GM18867 (cell line): ENCODE results near the gene GAS6.

Experiments
- ATAC-seq: cut with Tn5 transposase; IDR thresholded peaks from one replicate; pipeline ENCODE4 v1.9.1; 2021; ENCODE audit warnings: mild to moderate bottlenecking, moderate library complexity; ENCODE audit not compliant: unreplicated experiment

The GAS6 gene

GRCh38 chr13:113854238-113855011 is 9.5 kb downstream of the GAS6 start:
- no peak for ATAC-seq

- ATAC-seq: no peak
Observed at GRCh38 chr13:113853518-113854237, 10.2 kb downstream of the GAS6 start.

GRCh38 chr13:113852536-113853517 is 11.0 kb downstream of the GAS6 start:
- no peak for ATAC-seq

GRCh38 chr13:113851826-113852535 is 11.9 kb downstream of the GAS6 start:
- no peak for ATAC-seq

- ATAC-seq: no peak
Observed at GRCh38 chr13:113851480-113851803, 12.4 kb downstream of the GAS6 start.

GRCh38 chr13:113850722-113851479 is 13.0 kb downstream of the GAS6 start:
- no peak for ATAC-seq

- ATAC-seq: no peak
Observed at GRCh38 chr13:113849981-113850721, 13.7 kb downstream of the GAS6 start.

- no peak for ATAC-seq
Observed at GRCh38 chr13:113849546-113849945, 14.3 kb downstream of the GAS6 start.

- ATAC-seq: no peak
Observed at GRCh38 chr13:113848431-113849260, 15.2 kb downstream of the GAS6 start.

GRCh38 chr13:113848020-113848419 is 15.9 kb downstream of the GAS6 start:
- no peak for ATAC-seq

- ATAC-seq: no peak
Observed at GRCh38 chr13:113846636-113847318, 17.1 kb downstream of the GAS6 start.

GRCh38 chr13:113845723-113846635 is 17.9 kb downstream of the GAS6 start:
- ATAC-seq: no peak

- ATAC-seq: no peak
Observed at GRCh38 chr13:113845055-113845454, 18.8 kb downstream of the GAS6 start.

- no peak for ATAC-seq
Observed at GRCh38 chr13:113843864-113844556, 19.9 kb downstream of the GAS6 start.

- no peak for ATAC-seq
Observed at GRCh38 chr13:113843063-113843654, 20.7 kb downstream of the GAS6 start.
